HEK293 (cell line): ENCODE results near the gene LYPLA2.
A peak's percentile ranks its signal among the peaks of the same experiment; 100 is the strongest.

Experiments
- CTCF ChIA-PET: fragments of 350-600 bp; formaldehyde crosslinking; extraction: SDS; loops from one replicate; lab custom pipeline; 2021; ENCODE audit warnings: antibody characterized with exemption; lab: Yijun Ruan, JAX
- POLR2A ChIA-PET: fragments of 300-600 bp; formaldehyde crosslinking; extraction: SDS; loops from one replicate; lab custom pipeline; 2020; ENCODE audit warnings: antibody characterized with exemption, inconsistent platforms; lab: Yijun Ruan, JAX
- H3K27ac ChIP-seq: fragments of 200-500 bp; sonication (Bioruptor generic); 2 replicates; pipeline ENCODE4 v1.5.1; 2014; ENCODE audit warnings: low read depth, low read length, control low read depth, inconsistent platforms; ENCODE audit errors: extremely low read depth
- H3K36me3 ChIP-seq, 2 experiments: fragments of 200-500 bp in 1 of 2; sonication (Bioruptor generic) in 1 of 2; 1 replicate in 1 of 2; 2 replicates in 1 of 2; pipeline ENCODE4 v1.5.1; 2014 to 2017; ENCODE audit warnings: inconsistent platforms in 2 of 2, low read length in 2 of 2; ENCODE audit not compliant: control insufficient read depth in 2 of 2, insufficient read depth in 1 of 2
- H3K4me1 ChIP-seq: fragments of 200-500 bp; sonication (Bioruptor generic); 2 replicates; pipeline ENCODE4 v1.5.1; 2014; ENCODE audit warnings: mild to moderate bottlenecking, low read length, inconsistent platforms; ENCODE audit not compliant: control insufficient read depth, insufficient read depth
- H3K4me3 ChIP-seq: 2 replicates; pipeline ENCODE4 v1.5.1; 2011; ENCODE audit warnings: low read depth, mild to moderate bottlenecking, control low read depth, low read length, moderate library complexity
- H3K9me3 ChIP-seq: fragments of 200-500 bp; sonication (Bioruptor generic); 2 replicates; pipeline ENCODE4 v1.5.1; 2014; ENCODE audit warnings: low read depth, low read length, inconsistent platforms; ENCODE audit not compliant: control insufficient read depth, insufficient read depth
- GLIS1 ChIP-seq: fragments of 450-650 bp; formaldehyde crosslinking; IDR thresholded peaks from 2 replicates; pipeline ENCODE4 v1.5.1; 2016; ENCODE audit warnings: missing biosample characterization, missing genetic modification characterization
- HOXA7 ChIP-seq: sonication (generic); formaldehyde crosslinking; IDR thresholded peaks from 2 replicates; pipeline ENCODE4 v1.8.1; 2022; ENCODE audit warnings: missing genetic modification reagents, borderline replicate concordance
- PRDM1 ChIP-seq: fragments of 450-650 bp; formaldehyde crosslinking; IDR thresholded peaks from 2 replicates; pipeline ENCODE4; 2016; ENCODE audit warnings: missing biosample characterization, missing genetic modification characterization
- RBAK ChIP-seq: fragments of 450-650 bp; formaldehyde crosslinking; IDR thresholded peaks from 2 replicates; pipeline ENCODE4 v1.5.1; 2016; ENCODE audit warnings: missing biosample characterization, missing genetic modification characterization
- SCRT2 ChIP-seq: fragments of 450-650 bp; formaldehyde crosslinking; IDR thresholded peaks from 2 replicates; pipeline ENCODE4 v1.5.1; 2016; ENCODE audit warnings: missing biosample characterization, missing genetic modification characterization
- ZBTB17 ChIP-seq: fragments of 450-650 bp; formaldehyde crosslinking; IDR thresholded peaks from 2 replicates; pipeline ENCODE4 v1.5.1; 2016; ENCODE audit warnings: missing biosample characterization, missing genetic modification characterization
- ZBTB21 ChIP-seq: fragments of 450-650 bp; formaldehyde crosslinking; IDR thresholded peaks from 2 replicates; pipeline ENCODE4 v1.5.1; 2017; ENCODE audit warnings: missing biosample characterization, missing genetic modification characterization
- ZBTB6 ChIP-seq: fragments of 450-650 bp; formaldehyde crosslinking; IDR thresholded peaks from 2 replicates; pipeline ENCODE4 v1.5.1; 2017; ENCODE audit warnings: missing biosample characterization, missing genetic modification characterization
- ZEB2 ChIP-seq: fragments of 450-650 bp; formaldehyde crosslinking; IDR thresholded peaks from 2 replicates; pipeline ENCODE4 v1.5.1; 2016; ENCODE audit warnings: missing biosample characterization, missing genetic modification characterization
- ZNF112 ChIP-seq: fragments of 450-650 bp; formaldehyde crosslinking; IDR thresholded peaks from 2 replicates; pipeline ENCODE4 v1.5.0; 2017; ENCODE audit warnings: missing biosample characterization, missing genetic modification characterization
- ZNF140 ChIP-seq: fragments of 450-650 bp; formaldehyde crosslinking; IDR thresholded peaks from 2 replicates; pipeline ENCODE4 v1.5.1; 2016; ENCODE audit warnings: missing biosample characterization, missing genetic modification characterization
- ZNF2 ChIP-seq: fragments of 450-650 bp; formaldehyde crosslinking; IDR thresholded peaks from 2 replicates; pipeline ENCODE4 v1.5.1; 2016; ENCODE audit warnings: missing biosample characterization, missing genetic modification characterization
- ZNF202 ChIP-seq: fragments of 450-650 bp; formaldehyde crosslinking; IDR thresholded peaks from 2 replicates; pipeline ENCODE4 v1.5.1; 2016; ENCODE audit warnings: missing biosample characterization, missing genetic modification characterization, borderline replicate concordance
- ZNF24 ChIP-seq: fragments of 450-650 bp; formaldehyde crosslinking; IDR thresholded peaks from 2 replicates; pipeline ENCODE4 v1.5.1; 2016; ENCODE audit warnings: missing biosample characterization, missing genetic modification characterization
- ZNF266 ChIP-seq: fragments of 450-650 bp; formaldehyde crosslinking; IDR thresholded peaks from 2 replicates; pipeline ENCODE4 v1.5.1; 2016; ENCODE audit warnings: missing biosample characterization, missing genetic modification characterization, low read depth
- ZNF362 ChIP-seq: fragments of 450-650 bp; formaldehyde crosslinking; IDR thresholded peaks from 2 replicates; pipeline ENCODE4 v1.5.1; 2016; ENCODE audit warnings: missing biosample characterization, missing genetic modification characterization
- ZNF391 ChIP-seq: fragments of 450-650 bp; formaldehyde crosslinking; IDR thresholded peaks from 2 replicates; pipeline ENCODE4 v1.5.1; 2016; ENCODE audit warnings: low read depth, missing biosample characterization, missing genetic modification characterization, borderline replicate concordance
- ZNF560 ChIP-seq: fragments of 450-650 bp; formaldehyde crosslinking; IDR thresholded peaks from 2 replicates; pipeline ENCODE4 v1.5.1; 2017; ENCODE audit warnings: missing biosample characterization, missing genetic modification characterization, borderline replicate concordance
- ZNF654 ChIP-seq: fragments of 450-650 bp; formaldehyde crosslinking; IDR thresholded peaks from 2 replicates; pipeline ENCODE4 v1.5.1; 2016; ENCODE audit warnings: low read depth, missing biosample characterization, missing genetic modification characterization
- ZNF707 ChIP-seq: fragments of 450-650 bp; formaldehyde crosslinking; IDR thresholded peaks from 2 replicates; pipeline ENCODE4 v1.5.1; 2016; ENCODE audit warnings: missing biosample characterization, missing genetic modification characterization
- ZNF768 ChIP-seq: fragments of 450-650 bp; formaldehyde crosslinking; IDR thresholded peaks from 2 replicates; pipeline ENCODE4 v1.5.1; 2018; ENCODE audit warnings: missing biosample characterization, mild to moderate bottlenecking, missing genetic modification characterization
- ZNF830 ChIP-seq: fragments of 450-650 bp; IDR thresholded peaks from 2 replicates; pipeline ENCODE4 v1.5.0; 2018; ENCODE audit warnings: missing biosample characterization, missing genetic modification characterization, low read depth, mild to moderate bottlenecking, moderate library complexity
- TF ChIP-seq, protein P1 (sequence below): fragments of 450-650 bp; formaldehyde crosslinking; conservative IDR thresholded peaks from 2 replicates; pipeline ENCODE4 v1.5.1; 2016; ENCODE audit warnings: low read depth, missing biosample characterization, missing genetic modification characterization
- TF ChIP-seq, protein P2 (sequence below): fragments of 450-650 bp; formaldehyde crosslinking; IDR thresholded peaks from 2 replicates; pipeline ENCODE4 v1.5.1; 2016; ENCODE audit warnings: missing biosample characterization, missing genetic modification characterization, low read depth
- TF ChIP-seq, protein P3 (sequence below): fragments of 450-650 bp; formaldehyde crosslinking; IDR thresholded peaks from 2 replicates; pipeline ENCODE4 v1.5.1; 2016; ENCODE audit warnings: missing biosample characterization, missing genetic modification characterization, borderline replicate concordance

Gene LYPLA2

GRCh38 chr1:23772049-23772853 lies 18.7 kb upstream of the LYPLA2 start:
- CTCF ChIA-PET = interaction anchor here (0.6 to 2.5 kb wide), 38 partner anchors 8 to 656 kb away, joined by 3 to 29 read pairs (median 4); partner anchors contain the start of genes CNR2 and FUCA1
- H3K4me3 ChIP-seq = no peak overlapping the region
- POLR2A ChIA-PET = interaction anchor here (0.6 to 1.3 kb wide), 10 partner anchors 9 to 421 kb away, joined by 3 to 6 read pairs (median 4); partner anchors contain the start of genes GALE, LYPLA2 and RPL11
- peaks cover 15 to 35% of the 10 kb centered on the region in 2 experiments; a peak in 2 of 3 replicates for H3K36me3 ChIP-seq
- H3K27ac ChIP-seq = no peak overlapping the region
- H3K4me1 ChIP-seq = no peaks in the 10 kb centered on the region
- H3K9me3 ChIP-seq = no peaks in the 10 kb centered on the region
- TF ChIP-seq GLIS1 (tag by site-specific recombination) (no peak), ZNF768 (tag by site-specific recombination) (no peak), ZNF391 (tag by site-specific recombination) (no peak), ZNF202 (tag by site-specific recombination) (no peak), RBAK (no peak), ZNF560 (tag by site-specific recombination) (no peak), ZBTB6 (tag by site-specific recombination) (no peak), ZNF362 (tag by site-specific recombination) (peak; percentile 58; the same call in 1 of the 2 replicates), ZNF112 (no peak), HOXA7 (CRISPR knock-in tag) (no peak), ZBTB21 (tag by site-specific recombination) (no peak), ZBTB17 (tag by site-specific recombination) (no peak), SCRT2 (tag by site-specific recombination) (no peak), ZNF2 (tag by site-specific recombination) (peak; percentile 71), ZNF654 (tag by site-specific recombination) (peak; percentile 75), ZEB2 (no peak), ZNF140 (tag by site-specific recombination) (no peak), ZNF24 (peak; percentile 87), ZNF707 (no peak), ZNF830 (tag by site-specific recombination) (no peak), ZNF266 (tag by site-specific recombination) (no peak), PRDM1 (tag by site-specific recombination) (0 out of 2 replicates have a peak, but pooled peaks have one; percentile 60)
- TF ChIP-seq, protein P1, sequence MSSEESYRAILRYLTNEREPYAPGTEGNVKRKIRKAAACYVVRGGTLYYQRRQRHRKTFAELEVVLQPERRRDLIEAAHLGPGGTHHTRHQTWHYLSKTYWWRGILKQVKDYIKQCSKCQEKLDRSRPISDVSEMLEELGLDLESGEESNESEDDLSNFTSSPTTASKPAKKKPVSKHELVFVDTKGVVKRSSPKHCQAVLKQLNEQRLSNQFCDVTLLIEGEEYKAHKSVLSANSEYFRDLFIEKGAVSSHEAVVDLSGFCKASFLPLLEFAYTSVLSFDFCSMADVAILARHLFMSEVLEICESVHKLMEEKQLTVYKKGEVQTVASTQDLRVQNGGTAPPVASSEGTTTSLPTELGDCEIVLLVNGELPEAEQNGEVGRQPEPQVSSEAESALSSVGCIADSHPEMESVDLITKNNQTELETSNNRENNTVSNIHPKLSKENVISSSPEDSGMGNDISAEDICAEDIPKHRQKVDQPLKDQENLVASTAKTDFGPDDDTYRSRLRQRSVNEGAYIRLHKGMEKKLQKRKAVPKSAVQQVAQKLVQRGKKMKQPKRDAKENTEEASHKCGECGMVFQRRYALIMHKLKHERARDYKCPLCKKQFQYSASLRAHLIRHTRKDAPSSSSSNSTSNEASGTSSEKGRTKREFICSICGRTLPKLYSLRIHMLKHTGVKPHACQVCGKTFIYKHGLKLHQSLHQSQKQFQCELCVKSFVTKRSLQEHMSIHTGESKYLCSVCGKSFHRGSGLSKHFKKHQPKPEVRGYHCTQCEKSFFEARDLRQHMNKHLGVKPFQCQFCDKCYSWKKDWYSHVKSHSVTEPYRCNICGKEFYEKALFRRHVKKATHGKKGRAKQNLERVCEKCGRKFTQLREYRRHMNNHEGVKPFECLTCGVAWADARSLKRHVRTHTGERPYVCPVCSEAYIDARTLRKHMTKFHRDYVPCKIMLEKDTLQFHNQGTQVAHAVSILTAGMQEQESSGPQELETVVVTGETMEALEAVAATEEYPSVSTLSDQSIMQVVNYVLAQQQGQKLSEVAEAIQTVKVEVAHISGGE (tag by site-specific recombination) = no peak
- TF ChIP-seq, protein P2, sequence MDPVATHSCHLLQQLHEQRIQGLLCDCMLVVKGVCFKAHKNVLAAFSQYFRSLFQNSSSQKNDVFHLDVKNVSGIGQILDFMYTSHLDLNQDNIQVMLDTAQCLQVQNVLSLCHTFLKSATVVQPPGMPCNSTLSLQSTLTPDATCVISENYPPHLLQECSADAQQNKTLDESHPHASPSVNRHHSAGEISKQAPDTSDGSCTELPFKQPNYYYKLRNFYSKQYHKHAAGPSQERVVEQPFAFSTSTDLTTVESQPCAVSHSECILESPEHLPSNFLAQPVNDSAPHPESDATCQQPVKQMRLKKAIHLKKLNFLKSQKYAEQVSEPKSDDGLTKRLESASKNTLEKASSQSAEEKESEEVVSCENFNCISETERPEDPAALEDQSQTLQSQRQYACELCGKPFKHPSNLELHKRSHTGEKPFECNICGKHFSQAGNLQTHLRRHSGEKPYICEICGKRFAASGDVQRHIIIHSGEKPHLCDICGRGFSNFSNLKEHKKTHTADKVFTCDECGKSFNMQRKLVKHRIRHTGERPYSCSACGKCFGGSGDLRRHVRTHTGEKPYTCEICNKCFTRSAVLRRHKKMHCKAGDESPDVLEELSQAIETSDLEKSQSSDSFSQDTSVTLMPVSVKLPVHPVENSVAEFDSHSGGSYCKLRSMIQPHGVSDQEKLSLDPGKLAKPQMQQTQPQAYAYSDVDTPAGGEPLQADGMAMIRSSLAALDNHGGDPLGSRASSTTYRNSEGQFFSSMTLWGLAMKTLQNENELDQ = no peak
- TF ChIP-seq, protein P3, sequence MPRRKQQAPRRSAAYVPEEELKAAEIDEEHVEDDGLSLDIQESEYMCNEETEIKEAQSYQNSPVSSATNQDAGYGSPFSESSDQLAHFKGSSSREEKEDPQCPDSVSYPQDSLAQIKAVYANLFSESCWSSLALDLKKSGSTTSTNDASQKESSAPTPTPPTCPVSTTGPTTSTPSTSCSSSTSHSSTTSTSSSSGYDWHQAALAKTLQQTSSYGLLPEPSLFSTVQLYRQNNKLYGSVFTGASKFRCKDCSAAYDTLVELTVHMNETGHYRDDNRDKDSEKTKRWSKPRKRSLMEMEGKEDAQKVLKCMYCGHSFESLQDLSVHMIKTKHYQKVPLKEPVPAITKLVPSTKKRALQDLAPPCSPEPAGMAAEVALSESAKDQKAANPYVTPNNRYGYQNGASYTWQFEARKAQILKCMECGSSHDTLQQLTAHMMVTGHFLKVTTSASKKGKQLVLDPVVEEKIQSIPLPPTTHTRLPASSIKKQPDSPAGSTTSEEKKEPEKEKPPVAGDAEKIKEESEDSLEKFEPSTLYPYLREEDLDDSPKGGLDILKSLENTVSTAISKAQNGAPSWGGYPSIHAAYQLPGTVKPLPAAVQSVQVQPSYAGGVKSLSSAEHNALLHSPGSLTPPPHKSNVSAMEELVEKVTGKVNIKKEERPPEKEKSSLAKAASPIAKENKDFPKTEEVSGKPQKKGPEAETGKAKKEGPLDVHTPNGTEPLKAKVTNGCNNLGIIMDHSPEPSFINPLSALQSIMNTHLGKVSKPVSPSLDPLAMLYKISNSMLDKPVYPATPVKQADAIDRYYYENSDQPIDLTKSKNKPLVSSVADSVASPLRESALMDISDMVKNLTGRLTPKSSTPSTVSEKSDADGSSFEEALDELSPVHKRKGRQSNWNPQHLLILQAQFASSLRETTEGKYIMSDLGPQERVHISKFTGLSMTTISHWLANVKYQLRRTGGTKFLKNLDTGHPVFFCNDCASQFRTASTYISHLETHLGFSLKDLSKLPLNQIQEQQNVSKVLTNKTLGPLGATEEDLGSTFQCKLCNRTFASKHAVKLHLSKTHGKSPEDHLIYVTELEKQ (tag by site-specific recombination) = no peak
